HEK293T (cell line): ENCODE measurements around the gene MAK.

Experiments used
- ARNT ChIP-seq: fragments of 450-650 bp; IDR thresholded peaks from 2 replicates; pipeline ENCODE4 v1.6.1; 2017; ENCODE audit warnings: mild to moderate bottlenecking
- BHLHE40 ChIP-seq: fragments of 450-650 bp; IDR thresholded peaks from 2 replicates; pipeline ENCODE4 v1.6.1; 2016; ENCODE audit warnings: mild to moderate bottlenecking, moderate library complexity, borderline replicate concordance
- ELF4 ChIP-seq: fragments of 450-650 bp; IDR thresholded peaks from 2 replicates; pipeline ENCODE4 v1.6.1; 2017; ENCODE audit warnings: antibody characterized with exemption
- FOXA1 ChIP-seq: fragments of 450-650 bp; IDR thresholded peaks from 2 replicates; pipeline ENCODE4 v1.6.1; 2016; ENCODE audit warnings: mild to moderate bottlenecking
- HDGF ChIP-seq: fragments of 450-650 bp; IDR thresholded peaks from 2 replicates; pipeline ENCODE4 v1.6.1; 2017; ENCODE audit warnings: antibody characterized with exemption, borderline replicate concordance
- L3MBTL2 ChIP-seq: fragments of 450-650 bp; conservative IDR thresholded peaks from 2 replicates; pipeline ENCODE4 v1.6.1; 2016; ENCODE audit warnings: mild to moderate bottlenecking
- NFRKB ChIP-seq: fragments of 450-650 bp; IDR thresholded peaks from 2 replicates; pipeline ENCODE4 v1.6.1; 2016; ENCODE audit warnings: mild to moderate bottlenecking, moderate library complexity
- SP1 ChIP-seq: fragments of 450-650 bp; IDR thresholded peaks from 2 replicates; pipeline ENCODE4 v1.6.1; 2017
- SUZ12 ChIP-seq: fragments of 450-650 bp; IDR thresholded peaks from 2 replicates; pipeline ENCODE4 v1.6.1; 2016; ENCODE audit warnings: mild to moderate bottlenecking

DNA sequence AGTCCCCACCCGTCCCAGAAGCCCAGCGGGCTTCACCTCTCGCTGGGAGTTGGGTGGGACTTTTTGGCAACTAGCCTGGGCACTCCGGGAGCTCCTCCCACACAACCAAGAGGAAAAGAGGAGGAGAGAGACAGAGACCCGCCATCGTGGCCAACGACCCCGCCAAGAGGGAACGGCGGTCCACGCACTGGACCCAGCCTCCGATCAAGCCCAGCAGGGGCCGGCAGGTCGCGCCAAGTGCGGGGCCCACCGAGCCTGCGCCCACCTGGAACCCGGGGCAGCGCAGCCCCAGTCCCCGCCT lies 118.4 kb downstream of the MAK start:
- TF ChIP-seq SP1 = no peak
- no peak for TF ChIP-seq HDGF
- no peak for TF ChIP-seq NFRKB
- no peak for TF ChIP-seq ARNT
- TF ChIP-seq L3MBTL2 = no peak
- no peak for TF ChIP-seq BHLHE40
- no peak for TF ChIP-seq ELF4
- no peak for TF ChIP-seq SUZ12
- TF ChIP-seq FOXA1 = no peak
